ENCODE results near the gene TCEANC2.
"Not testable (repeated sequence)": the region's sequence is repeated elsewhere in the genome, so short reads cannot be mapped to it uniquely, and the experiment has no call there.

The TCEANC2 gene

DNA sequence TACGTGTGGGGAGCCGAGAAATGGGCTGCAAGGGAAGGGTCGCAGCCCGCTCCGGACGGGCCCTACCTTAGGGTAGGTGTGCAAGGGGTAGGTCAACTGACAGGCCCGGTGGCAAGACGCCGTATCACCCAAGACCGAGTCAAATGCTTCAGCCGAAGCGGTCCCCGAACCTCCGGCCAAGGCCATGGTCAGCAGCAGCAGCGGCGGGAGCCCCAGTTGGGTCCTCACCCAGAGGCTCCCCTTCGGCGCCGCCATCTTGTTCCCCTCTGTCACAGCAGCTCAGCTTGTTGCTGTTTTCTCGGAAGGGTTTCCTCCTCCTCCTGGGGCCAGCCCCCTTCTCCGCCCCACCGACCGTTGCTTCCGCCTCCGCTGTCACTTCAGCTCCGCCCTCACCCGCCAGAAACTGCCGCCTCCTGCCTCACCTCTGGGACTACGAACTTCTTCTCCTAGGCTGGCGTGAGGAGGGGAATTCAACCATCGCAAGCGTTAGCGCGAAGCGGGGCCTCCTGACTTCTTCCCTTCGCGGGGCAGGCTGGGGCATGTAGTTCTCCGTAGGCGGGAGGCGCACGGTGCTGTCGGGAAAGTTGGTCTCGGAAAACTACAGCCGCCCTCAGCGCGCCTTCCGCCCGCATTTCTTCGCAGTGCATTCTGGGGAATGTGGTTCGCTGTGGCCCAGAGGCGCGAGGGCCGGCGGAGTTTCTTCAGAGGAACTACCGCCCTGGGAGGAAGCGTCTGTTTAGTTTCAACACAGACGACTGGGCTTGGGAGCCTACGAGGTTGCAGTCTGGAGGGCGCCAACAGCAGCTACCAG is at the start of gene TCEANC2, which contains the start of gene TMEM59:
Gene TCEANC2 (plus strand): TSS at position 675 of the 811 bp plus-strand sequence. CDS start 815 bp downstream, outside the sequence.
Gene TMEM59 (minus strand): TSS at position 271 of the 811 bp plus-strand sequence. CDS start 16 bp downstream, at position 255.
- peak within 1 kb of the TSS; percentile 85 for H3K9ac ChIP-seq (ENCODE audit: low read length)
- H3K9me3 ChIP-seq (ENCODE audit: control insufficient read depth, low read length), result no peaks in the 10 kb centered on the region
- no peaks in the 10 kb centered on the region for H3K27me3 ChIP-seq (ENCODE audit: control insufficient read depth, insufficient read depth, low read length)
- peaks cover 9% of the 10 kb centered on the region for H3K4me1 ChIP-seq (ENCODE audit: control insufficient read depth, insufficient read depth, low read length)
- no peaks in the 10 kb centered on the region for H3K36me3 ChIP-seq (ENCODE audit: control insufficient read depth, insufficient read depth, low read length)
- H3K4me3 ChIP-seq (ENCODE audit: low read length), result peak within 1 kb of the TSS; percentile 99

DNA sequence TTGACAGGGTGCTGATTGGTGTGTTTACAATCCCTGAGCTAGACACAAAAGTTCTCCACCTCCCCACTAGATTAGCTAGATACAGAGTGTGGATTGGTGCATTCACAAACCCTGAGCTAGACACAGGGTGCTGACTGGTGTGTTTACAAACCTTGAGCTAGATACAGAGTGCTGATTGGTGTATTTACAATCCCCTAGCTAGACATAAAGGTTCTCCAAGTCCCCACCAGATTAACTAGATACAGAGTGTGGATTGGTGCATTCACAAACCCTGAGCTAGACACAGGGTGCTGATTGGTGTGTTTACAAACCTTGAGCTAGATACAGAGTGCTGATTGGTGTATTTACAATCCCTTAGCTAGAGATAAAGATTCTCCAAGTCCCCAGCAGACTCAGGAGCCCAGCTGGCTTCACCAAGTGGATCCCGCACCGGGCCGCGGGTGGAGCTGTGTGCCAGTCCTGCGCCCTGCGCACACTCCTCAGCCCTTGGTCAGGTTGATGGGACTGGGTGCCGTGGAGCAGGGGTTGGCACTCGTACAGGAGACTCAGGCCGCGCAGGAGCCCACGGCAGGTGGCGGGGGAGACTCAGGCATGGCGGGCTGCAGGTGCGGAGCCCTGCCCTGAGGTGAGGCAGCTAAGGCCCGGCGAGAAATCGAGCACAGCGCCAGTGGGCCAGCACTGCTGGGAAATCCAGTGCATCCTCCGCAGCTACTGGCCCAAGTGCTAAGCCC is 49.5 kb upstream of the TCEANC2 start:
- H3K4me3 ChIP-seq (ENCODE audit: low read length); H3K36me3 ChIP-seq (ENCODE audit: control insufficient read depth, insufficient read depth, low read length); H3K9ac ChIP-seq (ENCODE audit: low read length); H3K27me3 ChIP-seq (ENCODE audit: control insufficient read depth, insufficient read depth, low read length); H3K9me3 ChIP-seq (ENCODE audit: control insufficient read depth, low read length): not testable (repeated sequence)
- H3K4me1 ChIP-seq (ENCODE audit: control insufficient read depth, insufficient read depth, low read length), result peaks cover 10% of the 10 kb centered on the region

DNA sequence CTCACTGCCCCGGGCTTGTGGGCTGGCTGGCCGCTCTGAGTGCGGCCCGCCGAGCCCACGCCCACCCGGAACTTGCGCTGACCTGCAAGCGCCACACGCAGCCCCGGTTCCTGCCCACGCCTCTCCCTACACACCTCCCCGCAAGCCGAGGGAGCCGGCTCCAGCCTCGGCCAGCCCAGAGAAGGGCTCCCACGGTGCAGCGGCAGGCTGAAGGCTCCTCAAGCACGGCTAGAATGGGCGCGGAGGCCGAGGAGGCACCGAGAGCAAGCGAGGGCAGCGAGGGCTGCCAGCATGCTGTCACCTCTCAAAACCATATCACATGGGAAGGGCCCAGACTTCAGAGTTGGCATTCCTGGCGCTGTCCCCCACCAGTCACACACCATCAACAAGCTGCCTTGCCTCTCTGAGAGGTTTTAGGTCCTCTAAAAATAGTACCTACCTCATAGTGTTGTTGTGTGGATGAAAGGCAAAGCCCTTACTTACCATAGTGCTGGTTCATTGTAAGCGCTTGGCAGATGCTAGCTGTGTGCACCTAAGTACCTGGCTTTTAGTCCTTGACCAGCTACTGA is 48.8 kb upstream of the TCEANC2 start:
- Histone ChIP-seq H3K36me3 (ENCODE audit: control insufficient read depth, insufficient read depth, low read length) (no peaks in the 10 kb centered on the region), H3K9ac (ENCODE audit: low read length) (no peak overlapping the region), H3K4me1 (ENCODE audit: control insufficient read depth, insufficient read depth, low read length) (peaks cover 10% of the 10 kb centered on the region), H3K9me3 (ENCODE audit: control insufficient read depth, low read length) (no peaks in the 10 kb centered on the region), H3K27me3 (ENCODE audit: control insufficient read depth, insufficient read depth, low read length) (no peaks in the 10 kb centered on the region), H3K4me3 (ENCODE audit: low read length) (no peak overlapping the region)

DNA sequence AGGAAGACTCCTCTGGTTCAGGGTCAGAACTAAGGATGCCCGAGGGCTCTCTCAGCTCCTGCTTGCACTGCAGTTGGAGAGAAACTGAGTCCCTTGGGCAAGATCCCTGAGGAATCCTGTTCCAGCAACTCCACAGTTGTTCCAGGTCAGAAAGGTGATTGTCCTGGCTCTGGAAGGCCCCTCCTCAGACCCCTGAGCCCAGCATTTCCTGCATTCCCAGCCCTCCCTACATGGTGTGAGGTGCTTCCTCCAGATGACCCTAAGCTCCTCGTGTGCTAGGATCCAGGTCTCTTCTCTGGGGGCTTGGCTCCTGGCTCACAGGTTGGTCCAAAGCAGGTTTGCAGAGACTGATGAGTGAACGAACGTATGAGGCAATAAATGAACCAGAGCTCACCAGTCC is 46.9 kb upstream of the TCEANC2 start:
- Histone ChIP-seq H3K27me3 (ENCODE audit: control insufficient read depth, insufficient read depth, low read length) (no peaks in the 10 kb centered on the region), H3K9ac (ENCODE audit: low read length) (no peak overlapping the region), H3K36me3 (ENCODE audit: control insufficient read depth, insufficient read depth, low read length) (no peaks in the 10 kb centered on the region), H3K4me1 (ENCODE audit: control insufficient read depth, insufficient read depth, low read length) (peaks cover 9% of the 10 kb centered on the region), H3K9me3 (ENCODE audit: control insufficient read depth, low read length) (no peaks in the 10 kb centered on the region), H3K4me3 (ENCODE audit: low read length) (no peak overlapping the region)

DNA sequence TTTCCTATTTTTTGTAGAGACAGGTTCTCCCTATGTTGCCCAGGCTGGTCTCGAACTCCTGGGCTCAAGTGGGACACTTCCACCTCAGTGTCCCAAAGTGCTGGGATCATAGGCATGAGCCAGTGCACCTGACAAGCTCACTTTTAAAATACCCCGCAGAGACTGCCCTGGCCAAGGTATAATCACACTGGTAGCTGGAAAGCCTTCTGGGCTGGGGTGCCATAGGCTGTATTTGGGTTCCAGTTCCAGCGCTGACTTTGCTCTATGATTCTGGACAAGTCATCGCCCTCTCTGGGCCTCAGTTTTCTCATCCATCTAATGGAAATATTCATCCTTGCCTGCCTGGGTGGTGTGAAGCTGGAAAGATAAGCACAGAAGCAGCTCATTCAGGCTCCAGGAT is 45.8 kb upstream of the TCEANC2 start:
- Histone ChIP-seq H3K9ac (ENCODE audit: low read length) (no peak overlapping the region), H3K4me3 (ENCODE audit: low read length) (no peak overlapping the region), H3K27me3 (ENCODE audit: control insufficient read depth, insufficient read depth, low read length) (no peaks in the 10 kb centered on the region), H3K36me3 (ENCODE audit: control insufficient read depth, insufficient read depth, low read length) (no peaks in the 10 kb centered on the region), H3K9me3 (ENCODE audit: control insufficient read depth, low read length) (no peaks in the 10 kb centered on the region), H3K4me1 (ENCODE audit: control insufficient read depth, insufficient read depth, low read length) (no peaks in the 10 kb centered on the region)

DNA sequence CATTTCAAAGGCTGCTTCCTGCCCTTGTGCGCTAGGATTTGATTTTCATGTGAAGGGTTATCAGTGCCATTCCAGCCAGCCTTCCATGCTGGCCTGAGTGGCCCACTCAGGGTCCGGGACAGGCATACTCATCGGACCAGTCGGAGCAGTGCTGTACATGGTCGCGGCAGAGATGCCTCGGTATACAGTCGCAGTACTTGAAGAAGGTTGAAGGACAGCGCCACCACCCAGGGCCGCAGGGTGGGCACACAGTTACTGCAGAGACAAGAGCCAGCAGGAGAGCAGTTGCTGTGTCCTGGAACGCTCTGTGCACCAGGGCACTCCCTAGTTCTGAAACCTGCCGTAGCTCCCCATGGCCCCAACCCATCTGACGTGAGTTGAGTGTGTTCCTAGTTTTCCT is 44.5 kb upstream of the TCEANC2 start:
- Histone ChIP-seq H3K9me3 (ENCODE audit: control insufficient read depth, low read length) (no peaks in the 10 kb centered on the region), H3K4me3 (ENCODE audit: low read length) (no peak overlapping the region), H3K4me1 (ENCODE audit: control insufficient read depth, insufficient read depth, low read length) (no peaks in the 10 kb centered on the region), H3K27me3 (ENCODE audit: control insufficient read depth, insufficient read depth, low read length) (no peaks in the 10 kb centered on the region), H3K36me3 (ENCODE audit: control insufficient read depth, insufficient read depth, low read length) (no peaks in the 10 kb centered on the region), H3K9ac (ENCODE audit: low read length) (no peak overlapping the region)

DNA sequence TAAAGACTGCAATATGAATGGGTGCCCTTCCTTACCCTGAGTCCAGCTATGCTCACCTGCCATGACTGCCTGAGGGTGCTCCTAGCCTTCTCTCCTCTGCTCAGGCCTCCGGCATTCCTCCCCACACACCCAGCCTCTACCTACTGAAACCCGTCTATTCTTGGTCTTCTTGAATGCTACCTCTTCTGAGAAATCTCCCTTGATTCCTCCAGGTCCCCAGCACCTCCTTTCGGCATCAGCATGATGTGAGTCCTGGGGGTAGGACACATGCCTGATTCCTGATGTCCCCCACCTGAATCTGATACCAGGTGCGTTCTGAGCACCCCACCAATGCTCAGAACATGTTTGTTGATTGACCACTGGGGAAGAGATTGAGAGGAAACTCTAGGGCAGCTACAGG is 44.0 kb upstream of the TCEANC2 start:
- H3K4me1 ChIP-seq (ENCODE audit: control insufficient read depth, insufficient read depth, low read length), result no peaks in the 10 kb centered on the region
- no peaks in the 10 kb centered on the region for H3K9me3 ChIP-seq (ENCODE audit: control insufficient read depth, low read length)
- no peaks in the 10 kb centered on the region for H3K27me3 ChIP-seq (ENCODE audit: control insufficient read depth, insufficient read depth, low read length)
- no peak overlapping the region for H3K4me3 ChIP-seq (ENCODE audit: low read length)
- H3K36me3 ChIP-seq (ENCODE audit: control insufficient read depth, insufficient read depth, low read length), result no peaks in the 10 kb centered on the region
- H3K9ac ChIP-seq (ENCODE audit: low read length), result no peak overlapping the region

DNA sequence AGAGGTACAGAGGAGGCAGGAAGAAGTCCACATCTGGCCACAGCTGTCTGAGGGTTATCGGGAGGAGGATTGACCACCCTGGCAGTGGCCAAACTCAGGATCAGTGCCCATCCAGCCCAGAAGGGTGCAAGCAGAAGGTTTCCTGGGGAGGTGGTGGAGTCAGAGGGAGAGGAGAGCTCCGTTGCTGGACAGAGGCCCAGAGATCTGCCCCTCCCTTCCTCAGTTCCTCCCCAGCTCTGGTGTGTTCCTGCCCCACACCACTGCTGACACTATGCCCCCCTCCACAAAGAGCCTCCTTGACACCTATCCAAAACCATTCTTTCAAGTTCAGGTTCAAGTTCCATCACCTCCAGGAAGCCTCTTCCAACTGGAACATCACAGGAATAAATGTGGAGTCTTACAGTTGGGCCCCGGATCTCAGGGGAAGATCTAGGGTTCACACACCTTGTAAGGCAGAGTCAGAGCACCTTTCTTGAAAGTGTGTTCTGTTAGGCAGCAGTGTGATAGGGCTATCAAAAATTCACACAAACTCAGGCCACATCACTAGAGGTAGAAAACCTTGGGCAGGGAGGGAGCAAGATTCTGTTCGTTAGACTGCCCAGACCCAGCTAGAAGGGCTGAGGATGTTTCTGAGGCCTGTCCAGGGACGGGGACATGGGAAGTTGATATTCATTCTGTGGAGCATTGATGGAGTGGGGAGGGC is 42.8 kb upstream of the TCEANC2 start:
- H3K4me3 ChIP-seq (ENCODE audit: low read length), result no peak overlapping the region
- no peaks in the 10 kb centered on the region for H3K9me3 ChIP-seq (ENCODE audit: control insufficient read depth, low read length)
- no peaks in the 10 kb centered on the region for H3K27me3 ChIP-seq (ENCODE audit: control insufficient read depth, insufficient read depth, low read length)
- peaks cover 5% of the 10 kb centered on the region for H3K4me1 ChIP-seq (ENCODE audit: control insufficient read depth, insufficient read depth, low read length)
- no peak overlapping the region for H3K9ac ChIP-seq (ENCODE audit: low read length)
- H3K36me3 ChIP-seq (ENCODE audit: control insufficient read depth, insufficient read depth, low read length), result no peaks in the 10 kb centered on the region

DNA sequence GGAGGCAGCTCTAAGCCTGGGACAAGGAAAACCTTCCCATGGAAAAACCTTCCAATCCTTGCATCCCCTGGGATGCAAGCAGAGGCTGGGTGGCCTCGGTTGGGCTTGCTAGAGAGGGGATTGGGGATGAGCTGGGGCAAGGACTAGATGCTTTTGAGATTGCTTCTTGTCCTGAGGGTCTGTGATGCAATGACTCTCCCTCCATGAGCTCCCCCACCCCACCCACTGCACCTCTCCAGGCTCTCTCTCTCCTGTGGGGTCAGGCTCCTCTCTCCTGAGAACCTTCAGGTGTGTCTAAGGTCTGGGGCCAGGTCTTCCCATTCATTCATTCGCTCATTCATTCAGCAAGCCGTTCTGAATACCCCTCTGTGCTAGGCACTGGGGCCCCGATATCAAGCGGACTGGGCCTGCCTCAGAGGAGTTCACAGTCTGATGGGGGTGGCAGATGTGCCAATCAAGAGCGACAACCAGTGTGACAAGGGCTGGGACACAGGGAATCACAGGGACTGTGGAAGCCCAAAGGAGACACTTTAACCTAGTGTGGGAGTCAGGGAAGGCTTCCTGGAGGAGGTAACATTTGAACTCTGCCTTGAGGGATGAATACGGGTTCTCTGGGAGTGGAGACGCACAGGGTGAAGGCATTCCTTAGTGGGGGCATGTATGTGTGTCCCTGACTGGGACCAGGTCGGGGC is 41.9 kb upstream of the TCEANC2 start:
- Histone ChIP-seq H3K9ac (ENCODE audit: low read length) (no peak overlapping the region), H3K27me3 (ENCODE audit: control insufficient read depth, insufficient read depth, low read length) (no peaks in the 10 kb centered on the region), H3K36me3 (ENCODE audit: control insufficient read depth, insufficient read depth, low read length) (no peaks in the 10 kb centered on the region), H3K9me3 (ENCODE audit: control insufficient read depth, low read length) (no peaks in the 10 kb centered on the region), H3K4me3 (ENCODE audit: low read length) (no peak overlapping the region), H3K4me1 (ENCODE audit: control insufficient read depth, insufficient read depth, low read length) (peaks cover 14% of the 10 kb centered on the region)

DNA sequence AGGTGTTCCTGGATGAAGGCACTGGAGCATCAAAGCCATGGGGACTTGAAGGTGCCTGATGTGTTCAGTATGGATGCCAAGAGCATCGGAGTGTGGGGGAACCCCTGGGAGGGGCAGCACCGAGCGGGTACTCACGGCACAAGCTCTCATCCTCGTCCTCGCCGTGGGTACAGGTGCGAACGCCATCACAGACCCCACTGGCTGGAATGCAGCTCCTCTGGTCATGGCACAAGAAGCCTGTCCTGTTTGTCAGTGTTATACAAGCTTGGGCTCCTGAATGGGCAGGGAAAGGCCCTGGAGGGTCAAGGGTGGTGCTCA is 41.4 kb upstream of the TCEANC2 start:
- Histone ChIP-seq H3K4me1 (ENCODE audit: control insufficient read depth, insufficient read depth, low read length) (peaks cover 19% of the 10 kb centered on the region), H3K9me3 (ENCODE audit: control insufficient read depth, low read length) (no peaks in the 10 kb centered on the region), H3K36me3 (ENCODE audit: control insufficient read depth, insufficient read depth, low read length) (no peaks in the 10 kb centered on the region), H3K27me3 (ENCODE audit: control insufficient read depth, insufficient read depth, low read length) (no peaks in the 10 kb centered on the region), H3K9ac (ENCODE audit: low read length) (no peak overlapping the region), H3K4me3 (ENCODE audit: low read length) (no peak overlapping the region)

DNA sequence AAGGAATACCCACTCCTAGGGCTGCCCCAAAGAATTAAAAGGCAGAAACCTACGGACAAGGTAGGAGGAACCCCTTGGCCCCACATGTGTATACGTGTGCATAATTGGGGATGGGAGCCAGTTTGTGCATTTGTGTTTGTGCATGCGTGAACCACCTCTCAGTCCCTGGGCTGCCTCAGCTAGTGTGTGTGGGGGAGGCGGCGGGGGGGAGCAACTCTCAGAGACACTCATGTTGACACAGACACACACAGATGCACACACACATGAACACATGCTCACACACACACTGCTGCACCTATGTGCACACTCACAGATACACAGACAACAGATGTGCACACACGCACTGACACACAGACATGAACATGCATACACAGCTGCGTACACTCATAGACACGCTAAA is 40.5 kb upstream of the TCEANC2 start:
- no peaks in the 10 kb centered on the region for H3K9me3 ChIP-seq (ENCODE audit: control insufficient read depth, low read length)
- H3K27me3 ChIP-seq (ENCODE audit: control insufficient read depth, insufficient read depth, low read length), result no peaks in the 10 kb centered on the region
- no peaks in the 10 kb centered on the region for H3K36me3 ChIP-seq (ENCODE audit: control insufficient read depth, insufficient read depth, low read length)
- no peak overlapping the region for H3K4me3 ChIP-seq (ENCODE audit: low read length)
- H3K9ac ChIP-seq (ENCODE audit: low read length), result no peak overlapping the region
- H3K4me1 ChIP-seq (ENCODE audit: control insufficient read depth, insufficient read depth, low read length), result peaks cover 28% of the 10 kb centered on the region
